Smooth muscle cell (in vitro differentiated cells): ENCODE results near the gene SENP2. TPM values are rescaled to one million over a fixed set of nuclear protein-coding genes. Genes with fewer than 3 reads are reported as not detected.

Experiments used
- DNase-seq: peaks from one replicate; lab custom pipeline; 2025; ENCODE audit not compliant: unreplicated experiment; lab: John Stamatoyannopoulos, UW
- H2AFZ ChIP-seq: fragments of 200-600 bp; sonication (generic); 2 replicates; pipeline ENCODE4 v1.6.0; 2016; ENCODE audit warnings: antibody characterized with exemption, low read depth, mild to moderate bottlenecking
- H3F3A ChIP-seq: fragments of 200-600 bp; sonication (generic); 2 replicates; pipeline ENCODE4 v1.6.0; 2017; ENCODE audit warnings: antibody characterized with exemption, low read depth
- H3K27ac ChIP-seq: fragments of 200-600 bp; sonication (generic); 2 replicates; pipeline ENCODE4 v1.5.1; 2016; ENCODE audit warnings: low read depth, mild to moderate bottlenecking
- H3K27me3 ChIP-seq: fragments of 200-600 bp; sonication (generic); 2 replicates; pipeline ENCODE4 v1.6.1; 2016; ENCODE audit warnings: low read depth, mild to moderate bottlenecking
- H3K36me3 ChIP-seq: fragments of 200-600 bp; sonication (generic); 2 replicates; pipeline ENCODE4 v1.5.1; 2016; ENCODE audit warnings: low read depth
- H3K4me1 ChIP-seq: fragments of 200-600 bp; sonication (generic); 2 replicates; pipeline ENCODE4 v1.5.1; 2016; ENCODE audit warnings: low read depth
- H3K4me2 ChIP-seq: fragments of 200-600 bp; sonication (generic); 2 replicates; pipeline ENCODE4 v1.6.0; 2016; ENCODE audit warnings: mild to moderate bottlenecking
- H3K4me3 ChIP-seq: fragments of 200-600 bp; sonication (generic); 2 replicates; pipeline ENCODE4 v1.5.1; 2016; ENCODE audit warnings: mild to moderate bottlenecking
- H3K79me2 ChIP-seq: fragments of 200-600 bp; sonication (generic); 2 replicates; pipeline ENCODE4 v1.6.0; 2016; ENCODE audit warnings: low read depth, mild to moderate bottlenecking
- H3K9ac ChIP-seq: fragments of 200-600 bp; sonication (generic); 2 replicates; pipeline ENCODE4 v1.6.0; 2016; ENCODE audit warnings: low read depth
- H3K9me3 ChIP-seq: fragments of 200-600 bp; sonication (generic); replicated peaks from 2 replicates; pipeline ENCODE4 v1.5.1; 2016; ENCODE audit warnings: low read depth
- H4K20me1 ChIP-seq: fragments of 200-600 bp; sonication (generic); 2 replicates; pipeline ENCODE4 v1.6.0; 2016; ENCODE audit warnings: low read depth
- CTCF ChIP-seq: fragments of 200-600 bp; sonication (generic); IDR thresholded peaks from 2 replicates; pipeline ENCODE4 v1.5.1; 2017; ENCODE audit warnings: borderline replicate concordance, mild to moderate bottlenecking, antibody characterized with exemption; ENCODE audit not compliant: insufficient read depth, poor library complexity, severe bottlenecking
- WGBS: methylation state at CpG from one replicate; pipeline ENCODE4 v1.1.7; 2016; ENCODE audit warnings: low lambda C conversion rate; 5-methylcytosine and 5-hydroxymethylcytosine counted together
- polyA plus RNA-seq: library from polyadenylated mRNA; unstranded; fragments of >200 nt; fragmentation: Nextera tagmentation; extraction: Ambion mirVana; gene quantifications from 2 replicates; pipeline ENCODE4 v1.2.1, GENCODE V29; 2016
- total RNA-seq: library from RNA; depleted of rRNA; stranded (reverse); fragments of >200 nt; gene quantifications from 2 replicates; pipeline ENCODE4 v1.2.3, GENCODE V29; 2014

The SENP2 gene
- total RNA-seq (22.9 and 51.4 TPM in 2 replicates), polyA plus RNA-seq (27.4 and 28.0 TPM in 2 replicates)

GRCh38 chr3:185585859-185586685 lies at the start of gene SENP2:
SENP2 (plus strand) TSS chr3:185586295; CDS start chr3:185586414, 119 bp downstream.
- Histone ChIP-seq H3F3A (no peaks in the 10 kb centered on the region), H3K9me3 (no peaks in the 10 kb centered on the region), H4K20me1 (peaks cover 15% of the 10 kb centered on the region), H3K79me2 (peaks cover 26% of the 10 kb centered on the region), H2AFZ (peak within 1 kb of the TSS; percentile 79), H3K9ac (peak within 1 kb of the TSS; percentile 98), H3K4me1 (peaks cover 3% of the 10 kb centered on the region), H3K4me2 (peak within 1 kb of the TSS; percentile 90), H3K27ac (peak within 1 kb of the TSS; percentile 97), H3K4me3 (peak within 1 kb of the TSS; percentile 84), H3K36me3 (no peaks in the 10 kb centered on the region), H3K27me3 (no peaks in the 10 kb centered on the region)
- peak; percentile 98 for DNase-seq
- no peak for TF ChIP-seq CTCF
- WGBS, result under 1% methylated on average over 64 of the region's 64 CpGs

- H3F3A ChIP-seq, result no peaks in the 10 kb centered on the region
- H3K79me2 ChIP-seq, result no peaks in the 10 kb centered on the region
- no peaks in the 10 kb centered on the region for H3K27me3 ChIP-seq
- H2AFZ ChIP-seq, result no peak overlapping the region
- H3K36me3 ChIP-seq, result no peaks in the 10 kb centered on the region
- H3K9ac ChIP-seq, result no peak overlapping the region
- peak overlapping the region; percentile 38 for H3K27ac ChIP-seq
- no peaks in the 10 kb centered on the region for H3K4me1 ChIP-seq
- H3K9me3 ChIP-seq, result no peaks in the 10 kb centered on the region
- WGBS, result 77% methylated on average over 9 of the region's 9 CpGs
- TF ChIP-seq CTCF, result no peak
- no peak overlapping the region for H3K4me3 ChIP-seq
- no peaks in the 10 kb centered on the region for H4K20me1 ChIP-seq
- no peak for DNase-seq
- H3K4me2 ChIP-seq, result no peak overlapping the region
Measured at GRCh38 chr3:185537369-185537970, 48.6 kb upstream of the SENP2 start.

DNA sequence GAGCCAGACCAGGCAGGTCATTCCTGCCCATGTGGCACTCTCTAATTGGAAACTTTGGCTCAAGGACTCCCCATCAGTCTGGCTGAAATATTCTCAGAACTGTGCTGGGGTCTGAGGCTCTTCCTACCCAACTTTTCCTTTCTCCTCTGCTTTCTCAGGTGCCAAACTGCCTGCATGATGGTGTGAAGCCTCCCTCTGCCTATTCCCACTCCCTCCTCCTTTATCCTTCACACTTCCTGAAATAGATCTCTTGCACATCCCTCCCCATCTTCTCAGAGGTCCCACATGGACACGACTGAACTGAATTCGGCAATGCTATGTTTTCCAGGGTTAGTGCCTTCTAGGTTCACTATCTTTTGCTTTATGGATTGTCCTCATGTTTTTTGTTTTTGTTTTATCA lies 46.2 kb upstream of the SENP2 start:
- Histone ChIP-seq H4K20me1 (no peaks in the 10 kb centered on the region), H3K36me3 (no peaks in the 10 kb centered on the region), H3K27me3 (no peaks in the 10 kb centered on the region), H2AFZ (no peak overlapping the region), H3F3A (no peaks in the 10 kb centered on the region), H3K4me2 (no peak overlapping the region), H3K9me3 (no peaks in the 10 kb centered on the region), H3K4me1 (no peaks in the 10 kb centered on the region), H3K9ac (no peak overlapping the region), H3K4me3 (no peak overlapping the region), H3K27ac (no peak overlapping the region), H3K79me2 (no peaks in the 10 kb centered on the region)
- DNase-seq, result no peak
- WGBS, result 82% methylated on average over 2 of the region's 2 CpGs
- no peak for TF ChIP-seq CTCF
